HL-60 (cell line): ENCODE results near the gene PRIMPOL.

ENCODE experiments used
- DNase-seq, 2 experiments: peaks; one replicate each; pipeline ENCODE4 v3.0.0-alpha.2; 2010 to 2020; ENCODE audit warnings: low read depth in 1 of 2, low spot score in 1 of 2
- H3K27ac ChIP-seq: fragments of 250-450 bp; sonication (Bioruptor Pico); replicated peaks from 2 replicates; pipeline ENCODE4 v1.5.1; 2020; ENCODE audit warnings: mild to moderate bottlenecking, moderate library complexity
- H3K27me3 ChIP-seq: fragments of 250-450 bp; sonication (Bioruptor Pico); 2 replicates; pipeline ENCODE4 v1.5.1; 2021; ENCODE audit warnings: mild to moderate bottlenecking, moderate library complexity; ENCODE audit not compliant: insufficient read depth, poor library complexity, severe bottlenecking
- H3K4me3 ChIP-seq: replicated peaks from 2 replicates; pipeline ENCODE4 v1.5.1; 2011; ENCODE audit warnings: mild to moderate bottlenecking, control low read depth, low read length; ENCODE audit not compliant: insufficient read depth
- GABPA ChIP-seq: IDR thresholded peaks from 2 replicates; pipeline ENCODE4 v1.6.1; 2012; ENCODE audit warnings: low read depth
- POLR2AphosphoS5 ChIP-seq: IDR thresholded peaks from 2 replicates; pipeline ENCODE4 v1.6.1; 2012; ENCODE audit warnings: low read depth
- SPI1 ChIP-seq: IDR thresholded peaks from 2 replicates; pipeline ENCODE4 v1.6.1; 2012; ENCODE audit warnings: low read depth, mild to moderate bottlenecking, borderline replicate concordance
- TF ChIP-seq, protein P1 (sequence below): IDR thresholded peaks from one replicate; pipeline ENCODE4 v1.5.1; 2011; ENCODE audit warnings: low read length, control low read depth, inconsistent platforms; ENCODE audit not compliant: insufficient read depth
- TF ChIP-seq, protein P2 (sequence below): IDR thresholded peaks from 2 replicates; pipeline ENCODE4 v1.6.1; 2012; ENCODE audit warnings: low read depth; ENCODE audit not compliant: insufficient replicate concordance

PRIMPOL gene

DNA sequence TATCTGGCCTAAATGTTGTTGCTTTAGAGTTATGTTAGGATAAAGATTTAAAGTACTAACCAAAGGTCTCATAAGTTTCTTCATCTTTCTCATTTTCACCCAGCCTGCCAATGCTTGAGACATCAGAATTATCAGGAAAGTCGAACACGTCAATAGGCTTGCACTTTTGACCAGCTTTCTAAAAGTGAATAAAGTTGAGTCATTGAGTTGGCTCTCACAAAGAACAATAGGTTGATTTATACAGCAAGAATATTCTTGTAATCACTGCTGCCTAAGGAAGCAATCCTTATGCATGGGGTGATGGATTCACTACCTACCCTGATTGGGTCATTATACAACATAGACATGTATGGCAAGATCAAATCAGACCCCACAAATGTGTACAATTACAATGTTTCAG, 79.3 kb downstream of the PRIMPOL start:
- Histone ChIP-seq H3K4me3 (no peak overlapping the region), H3K27me3 (no peaks in the 10 kb centered on the region), H3K27ac (no peak overlapping the region)
- DNase-seq, result no peak
- TF ChIP-seq GABPA (no peak), SPI1 (no peak)
- TF ChIP-seq, protein P1, sequence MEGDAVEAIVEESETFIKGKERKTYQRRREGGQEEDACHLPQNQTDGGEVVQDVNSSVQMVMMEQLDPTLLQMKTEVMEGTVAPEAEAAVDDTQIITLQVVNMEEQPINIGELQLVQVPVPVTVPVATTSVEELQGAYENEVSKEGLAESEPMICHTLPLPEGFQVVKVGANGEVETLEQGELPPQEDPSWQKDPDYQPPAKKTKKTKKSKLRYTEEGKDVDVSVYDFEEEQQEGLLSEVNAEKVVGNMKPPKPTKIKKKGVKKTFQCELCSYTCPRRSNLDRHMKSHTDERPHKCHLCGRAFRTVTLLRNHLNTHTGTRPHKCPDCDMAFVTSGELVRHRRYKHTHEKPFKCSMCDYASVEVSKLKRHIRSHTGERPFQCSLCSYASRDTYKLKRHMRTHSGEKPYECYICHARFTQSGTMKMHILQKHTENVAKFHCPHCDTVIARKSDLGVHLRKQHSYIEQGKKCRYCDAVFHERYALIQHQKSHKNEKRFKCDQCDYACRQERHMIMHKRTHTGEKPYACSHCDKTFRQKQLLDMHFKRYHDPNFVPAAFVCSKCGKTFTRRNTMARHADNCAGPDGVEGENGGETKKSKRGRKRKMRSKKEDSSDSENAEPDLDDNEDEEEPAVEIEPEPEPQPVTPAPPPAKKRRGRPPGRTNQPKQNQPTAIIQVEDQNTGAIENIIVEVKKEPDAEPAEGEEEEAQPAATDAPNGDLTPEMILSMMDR, result no peak
- TF ChIP-seq, protein P2, sequence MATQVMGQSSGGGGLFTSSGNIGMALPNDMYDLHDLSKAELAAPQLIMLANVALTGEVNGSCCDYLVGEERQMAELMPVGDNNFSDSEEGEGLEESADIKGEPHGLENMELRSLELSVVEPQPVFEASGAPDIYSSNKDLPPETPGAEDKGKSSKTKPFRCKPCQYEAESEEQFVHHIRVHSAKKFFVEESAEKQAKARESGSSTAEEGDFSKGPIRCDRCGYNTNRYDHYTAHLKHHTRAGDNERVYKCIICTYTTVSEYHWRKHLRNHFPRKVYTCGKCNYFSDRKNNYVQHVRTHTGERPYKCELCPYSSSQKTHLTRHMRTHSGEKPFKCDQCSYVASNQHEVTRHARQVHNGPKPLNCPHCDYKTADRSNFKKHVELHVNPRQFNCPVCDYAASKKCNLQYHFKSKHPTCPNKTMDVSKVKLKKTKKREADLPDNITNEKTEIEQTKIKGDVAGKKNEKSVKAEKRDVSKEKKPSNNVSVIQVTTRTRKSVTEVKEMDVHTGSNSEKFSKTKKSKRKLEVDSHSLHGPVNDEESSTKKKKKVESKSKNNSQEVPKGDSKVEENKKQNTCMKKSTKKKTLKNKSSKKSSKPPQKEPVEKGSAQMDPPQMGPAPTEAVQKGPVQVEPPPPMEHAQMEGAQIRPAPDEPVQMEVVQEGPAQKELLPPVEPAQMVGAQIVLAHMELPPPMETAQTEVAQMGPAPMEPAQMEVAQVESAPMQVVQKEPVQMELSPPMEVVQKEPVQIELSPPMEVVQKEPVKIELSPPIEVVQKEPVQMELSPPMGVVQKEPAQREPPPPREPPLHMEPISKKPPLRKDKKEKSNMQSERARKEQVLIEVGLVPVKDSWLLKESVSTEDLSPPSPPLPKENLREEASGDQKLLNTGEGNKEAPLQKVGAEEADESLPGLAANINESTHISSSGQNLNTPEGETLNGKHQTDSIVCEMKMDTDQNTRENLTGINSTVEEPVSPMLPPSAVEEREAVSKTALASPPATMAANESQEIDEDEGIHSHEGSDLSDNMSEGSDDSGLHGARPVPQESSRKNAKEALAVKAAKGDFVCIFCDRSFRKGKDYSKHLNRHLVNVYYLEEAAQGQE, result no peak

DNA sequence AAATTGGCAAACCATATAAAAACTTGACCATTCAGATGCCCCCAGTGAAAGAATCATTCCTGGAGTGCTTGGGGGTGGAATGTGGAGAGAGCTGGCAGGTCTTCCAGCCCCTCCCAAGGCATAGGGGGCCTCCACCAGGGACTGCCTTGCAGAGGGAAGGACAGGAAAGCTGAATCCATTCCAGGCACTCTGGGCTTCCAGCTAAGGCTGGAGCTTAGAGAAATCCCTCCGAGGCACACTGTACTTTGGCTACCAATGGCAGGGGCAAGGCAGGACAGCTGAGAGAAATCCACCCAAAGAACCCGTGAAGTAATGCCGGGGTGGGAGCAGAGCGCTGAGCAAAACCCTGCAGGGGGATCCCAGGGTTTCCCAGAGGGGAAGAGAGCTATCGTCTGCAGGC, 80.4 kb downstream of the PRIMPOL start:
- Histone ChIP-seq H3K27ac (no peak overlapping the region), H3K27me3 (no peaks in the 10 kb centered on the region), H3K4me3 (no peak overlapping the region)
- no peak for DNase-seq
- TF ChIP-seq GABPA, result no peak
- TF ChIP-seq POLR2AphosphoS5, result no peak
- TF ChIP-seq, protein P2, result no peak
- TF ChIP-seq, protein P1, result no peak
- no peak for TF ChIP-seq SPI1

DNA sequence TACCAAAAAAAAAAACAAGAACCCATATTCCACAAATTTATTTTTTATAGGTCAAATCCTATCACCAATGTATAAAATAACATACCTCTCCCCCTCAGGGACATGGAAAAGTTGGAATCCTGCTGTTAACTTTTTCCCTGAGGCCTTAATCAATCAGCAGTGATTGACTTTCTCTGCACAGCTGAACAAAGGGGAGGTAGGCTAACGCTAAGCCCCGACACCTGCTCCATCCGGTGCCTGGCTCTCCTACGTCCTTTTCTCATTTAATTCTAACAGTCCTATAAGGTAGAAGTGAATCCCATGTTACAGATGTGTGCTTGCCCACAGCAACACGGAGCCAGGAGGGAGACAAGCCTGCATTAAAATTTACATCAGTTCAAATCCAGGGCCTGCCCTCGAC, 81.5 kb downstream of the PRIMPOL start:
- TF ChIP-seq SPI1, result no peak
- TF ChIP-seq, protein P2, result no peak
- TF ChIP-seq, protein P1, result no peak
- no peak for TF ChIP-seq GABPA
- TF ChIP-seq POLR2AphosphoS5, result no peak
- Histone ChIP-seq H3K27ac (no peak overlapping the region), H3K4me3 (no peak overlapping the region), H3K27me3 (no peaks in the 10 kb centered on the region)
- no peak for DNase-seq
